Panc1 (cell line): ENCODE measurements around the gene NT5M. TPM values are rescaled to one million over a fixed set of nuclear protein-coding genes. Genes with fewer than 3 reads are reported as not detected.

Source experiments
- ATAC-seq: fragments of 200-7000 bp; cut with Tn5 transposase; 2 replicates; pipeline ENCODE4 v1.9.1; 2020; ENCODE audit warnings: mild to moderate bottlenecking, moderate library complexity
- BruUV-seq: library from RNA; stranded (reverse); fragments of 400-500 nt; replicated peaks from 2 replicates; lab custom pipeline; 2021; lab: Mats Ljungman, UMichigan
- CTCF ChIA-PET: fragments of 300-600 bp; sonication (Branson Sonifier 250); formaldehyde crosslinking; loops from one replicate; lab custom pipeline; 2022; ENCODE audit warnings: antibody characterized with exemption; lab: Charles Lee
- POLR2A ChIA-PET: fragments of 300-600 bp; sonication (Branson Sonifier 250); formaldehyde crosslinking; loops from one replicate; lab custom pipeline; 2022; ENCODE audit warnings: antibody characterized with exemption; lab: Charles Lee
- DNase-seq: peaks from one replicate; pipeline ENCODE4 v3.0.0-alpha.2; 2010; ENCODE audit warnings: low read depth, low spot score
- H3K27ac ChIP-seq: 2 replicates; pipeline ENCODE4 v1.5.1; 2011; ENCODE audit warnings: mild to moderate bottlenecking, low read length, inconsistent platforms
- H3K27me3 ChIP-seq: fragments of 200-500 bp; sonication (Bioruptor generic); 2 replicates; pipeline ENCODE4 v1.6.0; 2014; ENCODE audit warnings: low read length, inconsistent platforms; ENCODE audit not compliant: control insufficient read depth, insufficient read depth
- H3K36me3 ChIP-seq: fragments of 200-500 bp; sonication (Bioruptor generic); 2 replicates; pipeline ENCODE4 v1.5.1; 2014; ENCODE audit warnings: inconsistent platforms, mild to moderate bottlenecking, low read length, moderate library complexity; ENCODE audit not compliant: control insufficient read depth, insufficient read depth
- H3K4me1 ChIP-seq: 2 replicates; pipeline ENCODE4 v1.5.1; 2011; ENCODE audit warnings: inconsistent platforms, mild to moderate bottlenecking, low read length, moderate library complexity; ENCODE audit not compliant: control insufficient read depth, insufficient read depth
- H3K4me3 ChIP-seq, 2 experiments: 2 replicates each; pipeline ENCODE4 v1.5.1; 2011 to 2012; ENCODE audit warnings: low read depth in 2 of 2, low read length in 2 of 2, mild to moderate bottlenecking in 2 of 2, inconsistent platforms in 1 of 2, moderate library complexity in 1 of 2
- H3K9me3 ChIP-seq: fragments of 200-500 bp; sonication (Bioruptor generic); 2 replicates; pipeline ENCODE4 v1.5.1; 2014; ENCODE audit warnings: low read depth, mild to moderate bottlenecking, inconsistent platforms, low read length, moderate library complexity; ENCODE audit not compliant: control insufficient read depth, insufficient read depth
- CTCF ChIP-seq: fragments of 450-650 bp; IDR thresholded peaks from 2 replicates; pipeline ENCODE4 v1.5.1; 2017; ENCODE audit warnings: mild to moderate bottlenecking
- POLR2AphosphoS5 ChIP-seq: IDR thresholded peaks from 2 replicates; pipeline ENCODE4 v1.6.1; 2012; ENCODE audit warnings: mild to moderate bottlenecking, low read depth, low read length, moderate library complexity
- REST ChIP-seq, 2 experiments: IDR thresholded peaks; 2 replicates each; pipeline ENCODE4 v1.6.1; 2011 to 2012; ENCODE audit warnings: low read depth in 2 of 2, control low read depth in 1 of 2, low read length in 1 of 2, mild to moderate bottlenecking in 1 of 2, moderate library complexity in 1 of 2; ENCODE audit not compliant: insufficient read depth in 1 of 2
- SIN3A ChIP-seq: IDR thresholded peaks from 2 replicates; pipeline ENCODE4 v1.6.1; 2012; ENCODE audit warnings: low read depth, mild to moderate bottlenecking, low read length, moderate library complexity, borderline replicate concordance; ENCODE audit not compliant: insufficient read depth
- TCF7L2 ChIP-seq: IDR thresholded peaks from 2 replicates; pipeline ENCODE4 v1.6.1; 2011; ENCODE audit warnings: mild to moderate bottlenecking, low read depth, low read length, inconsistent platforms
- in situ Hi-C: cut with HindIII; loops from 2 replicates; pipeline ENCODE4 v1.10.0; 2016; ENCODE audit warnings: low sequenced_read_pairs, low pct_unique_long_range_greater_than_20kb
- intact Hi-C: fragments of 100-400 bp; cut with micrococcal nuclease; formaldehyde crosslinking; loops from one replicate; pipeline ENCODE4 v1.10.0; 2022; ENCODE audit not compliant: unreplicated experiment
- total RNA-seq: library from RNA; stranded (reverse); gene quantifications from one replicate; pipeline ENCODE4 v1.2.1, GENCODE V29; 2021; ENCODE audit not compliant: unreplicated experiment

Gene NT5M
- total RNA-seq, 1 experiment from 2014 or later: 3.1 TPM

GRCh38 chr17:17358060-17358751 is 55.0 kb downstream of the NT5M start:
- Histone ChIP-seq H3K36me3 (no peaks in the 10 kb centered on the region), H3K27ac (no peak overlapping the region), H3K9me3 (peaks cover 3% of the 10 kb centered on the region; the same call in 1 of the 2 replicates), H3K27me3 (no peaks in the 10 kb centered on the region), H3K4me1 (no peaks in the 10 kb centered on the region), H3K4me3 (no peak overlapping the region)
- TF ChIP-seq POLR2AphosphoS5 (no peak), CTCF (no peak), SIN3A (no peak), REST (IDR thresholded peaks at IDR 0.05; ENCODE audit: insufficient read depth in 1 of 2, low read depth in 2 of 2, low read length in 1 of 2) (no peak)
- in situ Hi-C loops (no loop called here), intact Hi-C loops (loop anchor here (5.0 kb wide), 2 partner anchors 214 to 284 kb away; no protein-coding TSS in a partner anchor)
- ChIA-PET CTCF (no interaction called here), POLR2A (no interaction called here)
- DNase-seq (no peak), ATAC-seq (no peak)
- BruUV-seq: no TSS peak

GRCh38 chr17:17358866-17359265 is 55.7 kb downstream of the NT5M start:
- BruUV-seq: no TSS peak
- ChIA-PET CTCF (no interaction called here), POLR2A (no interaction called here)
- no peak overlapping the region for H3K27ac ChIP-seq
- H3K36me3 ChIP-seq: no peaks in the 10 kb centered on the region
- H3K27me3 ChIP-seq: no peaks in the 10 kb centered on the region
- no peak for DNase-seq
- no peak for ATAC-seq
- in situ Hi-C loops (no loop called here), intact Hi-C loops (loop anchor here (5.0 kb wide), 2 partner anchors 213 to 283 kb away; no protein-coding TSS in a partner anchor)
- H3K4me1 ChIP-seq: no peaks in the 10 kb centered on the region
- TF ChIP-seq TCF7L2: no peak
- TF ChIP-seq SIN3A: no peak
- no peak for TF ChIP-seq POLR2AphosphoS5
- TF ChIP-seq REST (IDR thresholded peaks at IDR 0.05; ENCODE audit: insufficient read depth in 1 of 2, low read depth in 2 of 2, low read length in 1 of 2): no peak
- no peak for TF ChIP-seq CTCF
- peaks cover 3% of the 10 kb centered on the region; the same call in 1 of the 2 replicates for H3K9me3 ChIP-seq
- H3K4me3 ChIP-seq: no peak overlapping the region
